IMR-90 (cell line): ENCODE results near the gene ACLY.

Source experiments
- BHLHE40 ChIP-seq: fragments of 150-350 bp; IDR thresholded peaks from 2 replicates; pipeline ENCODE4 v1.6.1; 2016; ENCODE audit warnings: mild to moderate bottlenecking, low read depth, low read length
- CEBPB ChIP-seq: IDR thresholded peaks from 2 replicates; pipeline ENCODE4 v1.6.1; 2012; ENCODE audit warnings: low read depth, low read length, improper control_type of control experiment
- CHD1 ChIP-seq: IDR thresholded peaks from 2 replicates; pipeline ENCODE4 v1.6.1; 2012; ENCODE audit warnings: low read depth, low read length, improper control_type of control experiment
- MAFK ChIP-seq: IDR thresholded peaks from 2 replicates; pipeline ENCODE4 v1.6.1; 2012; ENCODE audit warnings: low read depth, low read length, improper control_type of control experiment
- MAZ ChIP-seq: IDR thresholded peaks from 2 replicates; pipeline ENCODE4 v1.6.1; 2012; ENCODE audit warnings: low read depth, mild to moderate bottlenecking, low read length, improper control_type of control experiment, moderate library complexity, borderline replicate concordance
- MXI1 ChIP-seq: IDR thresholded peaks from 2 replicates; pipeline ENCODE4 v1.6.1; 2012; ENCODE audit warnings: low read depth, mild to moderate bottlenecking, low read length, moderate library complexity, borderline replicate concordance
- POLR2A ChIP-seq: IDR thresholded peaks from 2 replicates; pipeline ENCODE4 v1.6.1; 2012; ENCODE audit warnings: mild to moderate bottlenecking, low read depth, low read length
- RCOR1 ChIP-seq: IDR thresholded peaks from 2 replicates; pipeline ENCODE4 v1.6.1; 2012; ENCODE audit warnings: mild to moderate bottlenecking, low read length, improper control_type of control experiment; ENCODE audit not compliant: insufficient replicate concordance
- RFX5 ChIP-seq: IDR thresholded peaks from 2 replicates; pipeline ENCODE4 v1.8.0; 2012; ENCODE audit warnings: low read depth, mild to moderate bottlenecking, low read length, moderate library complexity
- SMC3 ChIP-seq: fragments of 150-350 bp; IDR thresholded peaks from 2 replicates; pipeline ENCODE4 v1.6.1; 2016; ENCODE audit warnings: low read depth, mild to moderate bottlenecking, antibody characterized with exemption, low read length, moderate library complexity
- TF ChIP-seq, protein P1 (sequence below): conservative IDR thresholded peaks from 2 replicates; pipeline ENCODE4 v1.5.1; 2012; ENCODE audit warnings: mild to moderate bottlenecking, low read depth, low read length, improper control_type of control experiment
- TF ChIP-seq, protein P2 (sequence below): fragments of 150-350 bp; IDR thresholded peaks from 2 replicates; pipeline ENCODE4 v1.6.1; 2016; ENCODE audit warnings: low read depth, mild to moderate bottlenecking, low read length, moderate library complexity, borderline replicate concordance

DNA sequence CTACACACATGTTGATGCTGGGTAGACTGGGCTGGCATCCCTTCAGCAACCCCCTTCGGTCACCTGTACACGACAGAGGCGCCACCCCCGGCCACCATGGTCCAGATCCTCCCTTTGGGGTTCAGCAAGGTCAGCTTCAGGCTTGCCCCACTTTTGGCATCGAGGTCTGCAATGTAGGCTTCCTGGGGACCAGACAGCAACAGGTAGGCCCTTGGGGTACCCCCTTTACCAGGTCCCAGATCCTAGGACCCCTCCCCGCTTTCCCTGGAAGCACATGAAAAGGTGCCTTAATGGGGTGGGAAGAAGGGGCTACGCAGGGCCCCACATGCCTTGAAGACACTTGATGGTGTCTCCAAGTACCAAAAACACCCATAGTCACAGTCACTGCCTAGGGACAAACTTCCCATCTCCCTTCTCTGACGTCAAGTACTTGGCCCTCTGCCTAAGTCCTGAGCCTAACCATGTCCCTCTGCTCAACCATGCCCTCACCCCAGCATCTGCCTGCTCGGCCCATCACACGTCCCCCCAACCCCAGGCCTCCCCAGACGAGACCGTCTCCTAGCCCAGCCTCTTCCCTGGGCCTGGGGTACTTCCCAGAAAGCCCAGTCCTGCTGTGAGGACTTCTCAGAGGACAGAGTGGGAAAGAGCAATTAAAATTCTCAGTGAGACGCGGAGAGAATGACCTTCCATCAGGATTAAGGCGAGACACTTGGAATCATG, 12.1 kb downstream of the ACLY start:
- TF ChIP-seq POLR2A (no peak), RCOR1 (no peak), CEBPB (no peak), MAFK (no peak), RFX5 (no peak), BHLHE40 (no peak), SMC3 (no peak), CHD1 (no peak), MAZ (no peak), MXI1 (no peak)
- TF ChIP-seq, protein P1, sequence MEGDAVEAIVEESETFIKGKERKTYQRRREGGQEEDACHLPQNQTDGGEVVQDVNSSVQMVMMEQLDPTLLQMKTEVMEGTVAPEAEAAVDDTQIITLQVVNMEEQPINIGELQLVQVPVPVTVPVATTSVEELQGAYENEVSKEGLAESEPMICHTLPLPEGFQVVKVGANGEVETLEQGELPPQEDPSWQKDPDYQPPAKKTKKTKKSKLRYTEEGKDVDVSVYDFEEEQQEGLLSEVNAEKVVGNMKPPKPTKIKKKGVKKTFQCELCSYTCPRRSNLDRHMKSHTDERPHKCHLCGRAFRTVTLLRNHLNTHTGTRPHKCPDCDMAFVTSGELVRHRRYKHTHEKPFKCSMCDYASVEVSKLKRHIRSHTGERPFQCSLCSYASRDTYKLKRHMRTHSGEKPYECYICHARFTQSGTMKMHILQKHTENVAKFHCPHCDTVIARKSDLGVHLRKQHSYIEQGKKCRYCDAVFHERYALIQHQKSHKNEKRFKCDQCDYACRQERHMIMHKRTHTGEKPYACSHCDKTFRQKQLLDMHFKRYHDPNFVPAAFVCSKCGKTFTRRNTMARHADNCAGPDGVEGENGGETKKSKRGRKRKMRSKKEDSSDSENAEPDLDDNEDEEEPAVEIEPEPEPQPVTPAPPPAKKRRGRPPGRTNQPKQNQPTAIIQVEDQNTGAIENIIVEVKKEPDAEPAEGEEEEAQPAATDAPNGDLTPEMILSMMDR: no peak
- TF ChIP-seq, protein P2, sequence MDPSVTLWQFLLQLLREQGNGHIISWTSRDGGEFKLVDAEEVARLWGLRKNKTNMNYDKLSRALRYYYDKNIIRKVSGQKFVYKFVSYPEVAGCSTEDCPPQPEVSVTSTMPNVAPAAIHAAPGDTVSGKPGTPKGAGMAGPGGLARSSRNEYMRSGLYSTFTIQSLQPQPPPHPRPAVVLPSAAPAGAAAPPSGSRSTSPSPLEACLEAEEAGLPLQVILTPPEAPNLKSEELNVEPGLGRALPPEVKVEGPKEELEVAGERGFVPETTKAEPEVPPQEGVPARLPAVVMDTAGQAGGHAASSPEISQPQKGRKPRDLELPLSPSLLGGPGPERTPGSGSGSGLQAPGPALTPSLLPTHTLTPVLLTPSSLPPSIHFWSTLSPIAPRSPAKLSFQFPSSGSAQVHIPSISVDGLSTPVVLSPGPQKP: no peak
